Muscle layer of colon (tissue), 2 donors: Measurements from ENCODE around the gene RTP2.

Experiments
- H3K27ac ChIP-seq: one replicate; pipeline ENCODE4 v1.7.0; 2013; ENCODE audit warnings: low read depth, mild to moderate bottlenecking, low read length, moderate library complexity
- H3K27me3 ChIP-seq, 2 donors: one replicate each; pipeline ENCODE4 v1.7.0; 2013; ENCODE audit warnings: low read length in 2 of 2, mild to moderate bottlenecking in 2 of 2; ENCODE audit not compliant: insufficient read depth in 2 of 2, control insufficient read depth in 1 of 2
- H3K36me3 ChIP-seq: one replicate; pipeline ENCODE4 v1.7.0; 2013; ENCODE audit warnings: mild to moderate bottlenecking, low read length; ENCODE audit not compliant: insufficient read depth
- H3K4me1 ChIP-seq: one replicate; pipeline ENCODE4 v1.7.0; 2013; ENCODE audit warnings: mild to moderate bottlenecking, low read length; ENCODE audit not compliant: insufficient read depth
- H3K4me3 ChIP-seq, 2 donors: one replicate each; pipeline ENCODE4 v1.7.0; 2013; ENCODE audit warnings: low read length in 2 of 2, low read depth in 1 of 2, mild to moderate bottlenecking in 1 of 2, moderate library complexity in 1 of 2
- H3K9ac ChIP-seq: one replicate; pipeline ENCODE4 v1.7.0; 2013; ENCODE audit warnings: low read length
- H3K9me3 ChIP-seq: one replicate; pipeline ENCODE4 v1.7.0; 2013; ENCODE audit warnings: mild to moderate bottlenecking, low read length
- donor health status: abdominal sarcoma.
- donor health status: Adenocarcinoma of cecum.

RTP2 gene

GRCh38 chr3:187679638-187680396, 22.5 kb downstream of the RTP2 start:
- H3K27me3 ChIP-seq, result no peaks in the 10 kb centered on the region
- H3K27ac ChIP-seq, result no peak overlapping the region
- no peaks in the 10 kb centered on the region for H3K4me1 ChIP-seq
- no peaks in the 10 kb centered on the region for H3K36me3 ChIP-seq
- H3K9ac ChIP-seq, result no peak overlapping the region
- H3K9me3 ChIP-seq, result no peaks in the 10 kb centered on the region
- no peak overlapping the region for H3K4me3 ChIP-seq

GRCh38 chr3:187678726-187679268, 23.6 kb downstream of the RTP2 start:
- no peak overlapping the region for H3K27ac ChIP-seq
- no peaks in the 10 kb centered on the region for H3K4me1 ChIP-seq
- H3K9ac ChIP-seq, result no peak overlapping the region
- H3K36me3 ChIP-seq, result no peaks in the 10 kb centered on the region
- H3K9me3 ChIP-seq, result no peaks in the 10 kb centered on the region
- no peak overlapping the region for H3K4me3 ChIP-seq
- H3K27me3 ChIP-seq, result no peaks in the 10 kb centered on the region

- H3K9me3 ChIP-seq, result no peaks in the 10 kb centered on the region
- H3K27ac ChIP-seq, result no peak overlapping the region
- H3K36me3 ChIP-seq, result no peaks in the 10 kb centered on the region
- H3K9ac ChIP-seq, result no peak overlapping the region
- H3K4me3 ChIP-seq, result no peak overlapping the region
- H3K27me3 ChIP-seq, result no peaks in the 10 kb centered on the region
- no peaks in the 10 kb centered on the region for H3K4me1 ChIP-seq
These were observed 24.8 kb downstream of the RTP2 start for GRCh38 chr3:187677604-187678003.

- H3K27me3 ChIP-seq, result peaks cover 0 to 6% of the 10 kb centered on the region in 2 donors
- no peak overlapping the region for H3K27ac ChIP-seq
- H3K9ac ChIP-seq, result no peak overlapping the region
- H3K36me3 ChIP-seq, result no peaks in the 10 kb centered on the region
- H3K4me1 ChIP-seq, result no peaks in the 10 kb centered on the region
- H3K4me3 ChIP-seq, result no peak overlapping the region
- no peaks in the 10 kb centered on the region for H3K9me3 ChIP-seq
These were observed 29.3 kb downstream of the RTP2 start for GRCh38 chr3:187673012-187673411.

GRCh38 chr3:187669675-187670504, 32.5 kb downstream of the RTP2 start, which contains the start of gene SST:
TSS of gene SST (minus strand) at chr3:187670394. CDS start at chr3:187670291, 103 bp downstream.
- Histone ChIP-seq H3K9me3 (no peaks in the 10 kb centered on the region), H3K9ac (no peak within 1 kb of the TSS), H3K27me3 (peaks cover 0 to 6% of the 10 kb centered on the region in 2 donors), H3K27ac (no peak within 1 kb of the TSS), H3K4me3 (no peak within 1 kb of the TSS), H3K4me1 (no peaks in the 10 kb centered on the region), H3K36me3 (no peaks in the 10 kb centered on the region)

GRCh38 chr3:187667526-187667925, 34.8 kb downstream of the RTP2 start:
- Histone ChIP-seq H3K4me1 (no peaks in the 10 kb centered on the region), H3K9ac (no peak overlapping the region), H3K36me3 (no peaks in the 10 kb centered on the region), H3K27me3 (peaks cover 0 to 6% of the 10 kb centered on the region in 2 donors), H3K4me3 (no peak overlapping the region), H3K27ac (no peak overlapping the region), H3K9me3 (no peaks in the 10 kb centered on the region)

- H3K9ac ChIP-seq, result no peak overlapping the region
- no peaks in the 10 kb centered on the region for H3K36me3 ChIP-seq
- H3K9me3 ChIP-seq, result no peaks in the 10 kb centered on the region
- H3K27ac ChIP-seq, result no peak overlapping the region
- no peak overlapping the region for H3K4me3 ChIP-seq
- no peaks in the 10 kb centered on the region for H3K4me1 ChIP-seq
- H3K27me3 ChIP-seq, result peaks cover 0 to 6% of the 10 kb centered on the region in 2 donors
These were observed 36.5 kb downstream of the RTP2 start for GRCh38 chr3:187665764-187666402.

GRCh38 chr3:187665010-187665409, 37.3 kb downstream of the RTP2 start:
- H3K9ac ChIP-seq, result no peak overlapping the region
- H3K36me3 ChIP-seq, result no peaks in the 10 kb centered on the region
- H3K4me1 ChIP-seq, result no peaks in the 10 kb centered on the region
- no peak overlapping the region for H3K4me3 ChIP-seq
- H3K27me3 ChIP-seq, result peaks cover 0 to 5% of the 10 kb centered on the region in 2 donors
- H3K9me3 ChIP-seq, result no peaks in the 10 kb centered on the region
- no peak overlapping the region for H3K27ac ChIP-seq

GRCh38 chr3:187662848-187663409, 39.4 kb downstream of the RTP2 start:
- no peak overlapping the region for H3K9ac ChIP-seq
- no peaks in the 10 kb centered on the region for H3K9me3 ChIP-seq
- no peak overlapping the region for H3K27ac ChIP-seq
- H3K27me3 ChIP-seq, result no peaks in the 10 kb centered on the region
- no peaks in the 10 kb centered on the region for H3K36me3 ChIP-seq
- no peaks in the 10 kb centered on the region for H3K4me1 ChIP-seq
- H3K4me3 ChIP-seq, result no peak overlapping the region

GRCh38 chr3:187661267-187661666, 41.1 kb downstream of the RTP2 start:
- no peak overlapping the region for H3K4me3 ChIP-seq
- H3K27me3 ChIP-seq, result no peaks in the 10 kb centered on the region
- no peaks in the 10 kb centered on the region for H3K9me3 ChIP-seq
- no peaks in the 10 kb centered on the region for H3K4me1 ChIP-seq
- H3K36me3 ChIP-seq, result no peaks in the 10 kb centered on the region
- H3K9ac ChIP-seq, result no peak overlapping the region
- H3K27ac ChIP-seq, result no peak overlapping the region

GRCh38 chr3:187651282-187651681, 51.1 kb downstream of the RTP2 start:
- Histone ChIP-seq H3K9me3 (no peaks in the 10 kb centered on the region), H3K4me3 (no peak overlapping the region), H3K9ac (no peak overlapping the region), H3K27me3 (no peaks in the 10 kb centered on the region), H3K4me1 (no peaks in the 10 kb centered on the region), H3K36me3 (no peaks in the 10 kb centered on the region), H3K27ac (no peak overlapping the region)
